NCI-H1694 treated with DMSO at 0.1 percent for 48 hours (cell line): ENCODE data around the gene TNFRSF8.

Source experiments
- DNase-seq: peaks from one replicate; lab custom pipeline; 2025; lab: John Stamatoyannopoulos, UW

The TNFRSF8 gene

GRCh38 chr1:12158357-12159092 is 95.4 kb downstream of the TNFRSF8 start:
- DNase-seq = no peak

- no peak for DNase-seq
Measured at GRCh38 chr1:12159816-12160215, 96.7 kb downstream of the TNFRSF8 start.

- no peak for DNase-seq
Measured at GRCh38 chr1:12161324-12161661, 98.2 kb downstream of the TNFRSF8 start.

GRCh38 chr1:12161662-12162458 is 98.8 kb downstream of the TNFRSF8 start:
- no peak for DNase-seq

- no peak for DNase-seq
Measured at GRCh38 chr1:12162459-12163137, 99.5 kb downstream of the TNFRSF8 start.

DNA sequence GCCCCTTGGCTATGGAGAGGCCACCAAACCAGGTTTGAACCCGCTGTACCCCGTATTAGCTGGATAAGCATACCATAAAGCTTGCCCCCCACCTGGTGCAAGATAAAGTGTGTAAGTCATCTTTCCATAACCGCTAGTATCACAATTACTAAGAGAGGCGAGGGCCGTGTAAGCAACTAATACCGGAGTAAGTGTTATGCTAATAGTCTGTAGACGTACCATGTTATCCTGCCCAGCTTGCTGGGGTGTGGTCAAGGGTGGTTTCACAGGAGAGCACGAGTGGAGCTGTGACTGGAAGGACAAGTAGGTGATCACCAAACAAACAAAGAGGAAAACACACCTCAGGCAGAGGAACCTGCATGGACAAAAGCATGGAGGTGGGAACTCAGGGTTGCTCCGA is 100.1 kb downstream of the TNFRSF8 start:
- no peak for DNase-seq

- DNase-seq = no peak
Measured at GRCh38 chr1:12164210-12164609, 101.1 kb downstream of the TNFRSF8 start.

DNA sequence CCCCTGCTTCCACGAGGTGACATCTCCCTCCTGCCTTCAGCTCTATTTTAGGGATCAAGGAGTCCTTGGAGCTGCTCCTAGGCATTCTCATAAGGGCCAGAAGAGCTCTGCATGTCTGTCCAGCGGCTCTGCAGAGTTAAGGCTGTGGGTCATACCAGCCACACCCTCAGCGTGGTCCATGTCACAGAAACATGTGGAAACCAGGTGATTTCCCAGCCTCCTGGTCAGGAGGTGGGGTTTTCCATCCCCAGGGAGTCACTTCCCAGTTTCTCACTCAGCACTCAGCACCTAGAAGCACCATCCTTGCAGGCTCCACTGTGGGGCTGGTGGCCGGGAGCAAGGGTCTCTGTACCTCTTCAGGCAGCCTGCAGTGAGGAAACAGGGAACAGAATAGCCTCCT is 102.2 kb downstream of the TNFRSF8 start:
- no peak for DNase-seq

GRCh38 chr1:12166834-12167492 is 103.9 kb downstream of the TNFRSF8 start, which contains the start of gene TNFRSF1B:
Gene TNFRSF1B (plus strand): TSS chr1:12166991. CDS start chr1:12167092, 101 bp downstream.
- DNase-seq = no peak

- no peak for DNase-seq
Measured at GRCh38 chr1:12167493-12168429, 104.7 kb downstream of the TNFRSF8 start.

DNA sequence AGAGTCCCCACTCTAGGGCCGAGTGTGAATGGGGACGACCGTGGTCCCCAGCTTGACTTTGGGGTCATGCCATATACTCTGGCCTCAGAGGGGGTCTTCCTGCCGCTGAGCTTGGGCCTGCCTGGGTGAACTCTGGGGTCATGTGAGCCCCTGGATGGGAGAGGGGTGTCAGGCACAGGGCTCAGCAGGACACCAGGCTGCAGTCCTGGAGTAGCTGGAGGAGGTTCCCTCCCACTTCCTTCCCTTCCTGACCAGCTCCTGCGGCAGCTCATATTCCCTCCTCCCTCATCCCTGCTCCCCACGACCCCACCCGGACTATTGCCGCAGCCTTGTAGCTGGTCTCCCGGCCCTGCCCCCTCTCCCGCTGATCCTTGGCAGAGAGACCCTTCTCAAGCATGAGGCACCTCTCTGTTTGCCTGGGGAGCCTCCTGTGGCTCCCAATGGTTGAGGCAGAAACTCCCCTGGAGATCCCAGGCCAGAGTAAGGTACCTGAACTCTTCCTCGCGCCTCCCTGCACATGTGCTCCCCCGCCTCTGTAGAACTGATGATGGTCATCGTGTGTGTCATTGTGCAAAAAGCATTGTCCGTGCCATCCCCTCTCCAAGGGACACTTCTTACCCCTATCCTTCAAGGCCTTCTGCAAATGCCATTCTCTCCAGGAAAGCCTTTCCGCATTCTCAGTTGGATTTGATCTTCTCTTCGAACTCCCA is 105.5 kb downstream of the TNFRSF8 start:
- no peak for DNase-seq

GRCh38 chr1:12169442-12170135 is 106.5 kb downstream of the TNFRSF8 start:
- DNase-seq = no peak

DNA sequence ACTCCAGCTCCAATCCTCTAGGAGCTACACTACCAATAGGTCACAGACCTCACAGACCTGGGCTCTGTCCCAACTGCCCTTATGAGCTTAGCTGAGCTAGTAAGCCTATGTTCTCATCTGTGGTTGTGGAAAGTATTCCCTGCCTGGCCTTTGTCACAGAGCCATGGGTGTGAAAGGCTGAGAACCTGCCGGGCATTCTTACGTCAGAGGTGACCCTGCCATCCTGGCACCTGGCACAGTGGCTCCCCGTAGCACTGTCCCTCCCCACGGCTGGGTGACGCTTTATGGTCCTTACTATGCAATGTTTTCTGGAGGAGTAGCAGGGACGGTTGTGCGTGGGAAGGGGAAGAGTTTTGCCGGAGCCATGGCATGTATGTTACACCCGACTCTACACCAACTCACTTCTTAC is 107.2 kb downstream of the TNFRSF8 start:
- DNase-seq = no peak

DNA sequence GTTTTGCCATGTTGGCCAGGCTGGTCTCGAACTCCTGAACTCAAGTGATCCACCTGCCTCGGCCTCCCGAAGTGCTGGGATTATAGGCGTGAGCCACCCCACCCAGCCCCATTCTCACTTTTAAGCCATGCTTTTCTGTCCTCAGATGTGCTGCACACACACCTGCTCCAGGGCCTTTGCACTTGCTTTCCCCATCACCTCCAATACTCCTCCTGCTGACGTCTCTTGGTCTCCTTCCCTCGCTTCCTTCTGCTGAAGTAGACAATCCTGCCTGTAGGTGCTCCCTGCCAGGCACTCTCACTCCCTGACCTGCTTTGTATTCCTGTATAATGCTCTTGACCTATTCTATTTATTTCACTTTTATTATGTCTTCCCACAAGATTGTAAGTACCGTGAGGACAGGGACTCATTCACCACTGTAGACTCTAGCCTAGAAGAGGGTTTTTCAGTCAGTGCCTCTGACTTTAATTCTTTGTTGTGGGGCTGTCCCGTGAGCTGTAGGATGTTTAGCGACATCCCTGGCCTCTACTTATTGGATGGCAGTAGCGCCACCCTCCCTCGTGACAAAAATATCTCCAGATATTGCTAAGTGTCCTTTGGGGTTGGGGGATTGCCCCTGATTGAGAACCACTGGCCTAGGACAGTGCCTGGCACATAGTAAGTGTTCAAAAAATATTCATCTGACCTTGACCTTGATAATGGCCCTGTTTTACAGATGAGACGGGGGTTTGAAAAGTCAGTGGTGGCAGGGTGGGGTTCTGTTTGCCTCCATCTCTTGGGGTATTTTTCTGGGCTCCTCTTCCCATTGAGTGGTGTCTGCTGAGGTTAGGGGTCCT is 108.3 kb downstream of the TNFRSF8 start:
- no peak for DNase-seq

GRCh38 chr1:12172042-12172851 is 109.1 kb downstream of the TNFRSF8 start:
- no peak for DNase-seq

DNA sequence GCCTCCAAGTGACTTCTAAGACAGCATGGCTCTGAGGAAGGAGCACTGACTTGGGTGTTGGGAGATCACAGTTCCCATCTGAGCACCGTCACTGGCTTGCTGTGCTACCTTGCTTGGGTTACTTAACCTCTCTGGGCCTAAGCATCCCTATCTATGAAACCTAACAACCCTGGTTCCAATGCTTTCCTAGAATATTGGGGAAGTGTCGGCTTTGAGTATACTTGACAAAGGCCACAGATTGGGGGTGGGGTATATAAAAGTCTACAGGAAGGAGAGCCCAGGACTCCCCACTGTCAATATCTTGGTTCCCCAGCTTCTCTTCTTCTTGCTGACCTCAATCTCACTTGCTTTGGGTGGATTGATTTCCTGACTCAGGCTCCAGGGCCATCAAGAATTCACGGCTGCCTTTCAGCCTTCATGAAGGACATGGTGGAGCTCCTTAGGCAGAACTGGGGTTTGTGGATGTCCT is 110.0 kb downstream of the TNFRSF8 start:
- no peak for DNase-seq

GRCh38 chr1:12173631-12174121 is 110.6 kb downstream of the TNFRSF8 start:
- no peak for DNase-seq
